Measurements from ENCODE around the gene SUPT16H.

GRCh38 chr14:21385188-21385904 is 1.5 kb upstream of the SUPT16H start:
- TF ChIP-seq CTCF (IDR thresholded peaks at IDR 0.05), result no peak
- TF ChIP-seq POLR2A (IDR thresholded peaks at IDR 0.05), result no peak
- TF ChIP-seq POLR2AphosphoS5 (IDR thresholded peaks at IDR 0.05), result no peak

Data from prostate gland (tissue), 2 donors.